Stimulated activated CD4-positive, alpha-beta T cell treated with anti-CD3 and anti-CD28 coated beads, Interleukin-2, amount 100 ng/mL, for 24 hours (primary cell): ENCODE data around the gene GCLC.
"Not testable (repeated sequence)": the region's sequence is repeated elsewhere in the genome, so short reads cannot be mapped to it uniquely, and the experiment has no call there.

Experiments used
- DNase-seq, 2 donors: peaks; one replicate each; pipeline ENCODE4 v3.0.0-alpha.2; 2020

GCLC gene

DNA sequence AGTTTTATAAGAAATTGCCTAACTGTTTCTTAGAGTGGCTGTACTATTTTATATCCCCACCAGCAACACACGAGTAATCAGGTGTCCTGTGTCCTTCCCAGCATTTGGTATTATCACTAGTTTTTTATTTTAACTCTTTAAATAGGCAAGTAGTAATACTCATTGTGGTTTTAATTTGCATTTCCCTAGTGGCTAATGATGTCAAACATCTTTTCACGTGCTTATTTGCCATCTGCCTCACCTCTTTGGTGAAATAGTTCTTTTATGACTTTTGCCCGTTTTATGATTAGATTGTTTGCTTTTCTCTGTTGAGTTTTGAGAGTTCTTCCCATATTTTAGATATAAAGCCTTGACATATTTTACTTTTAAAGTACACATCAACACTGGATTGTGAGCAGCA is 57.8 kb downstream of the GCLC start:
- DNase-seq: no peak

DNA sequence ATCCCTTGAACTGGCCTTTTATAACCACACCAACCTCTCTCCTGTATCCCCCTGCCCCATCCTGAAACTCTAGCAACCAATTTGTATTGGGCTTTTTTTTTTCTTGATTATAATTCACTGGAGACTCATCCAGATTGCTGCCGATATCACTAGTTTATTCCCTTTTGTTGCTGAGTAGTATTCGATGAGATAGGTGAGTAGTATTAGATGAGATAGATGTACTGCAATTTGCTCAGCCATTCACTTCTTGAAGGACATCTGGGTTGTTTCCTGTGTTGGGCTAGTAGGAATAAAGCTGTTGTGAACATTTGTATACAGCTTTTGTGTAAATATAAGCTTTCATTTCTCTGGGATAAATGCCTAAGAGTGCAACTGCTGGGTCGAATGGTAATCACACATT is 58.2 kb downstream of the GCLC start:
- no peak for DNase-seq

DNA sequence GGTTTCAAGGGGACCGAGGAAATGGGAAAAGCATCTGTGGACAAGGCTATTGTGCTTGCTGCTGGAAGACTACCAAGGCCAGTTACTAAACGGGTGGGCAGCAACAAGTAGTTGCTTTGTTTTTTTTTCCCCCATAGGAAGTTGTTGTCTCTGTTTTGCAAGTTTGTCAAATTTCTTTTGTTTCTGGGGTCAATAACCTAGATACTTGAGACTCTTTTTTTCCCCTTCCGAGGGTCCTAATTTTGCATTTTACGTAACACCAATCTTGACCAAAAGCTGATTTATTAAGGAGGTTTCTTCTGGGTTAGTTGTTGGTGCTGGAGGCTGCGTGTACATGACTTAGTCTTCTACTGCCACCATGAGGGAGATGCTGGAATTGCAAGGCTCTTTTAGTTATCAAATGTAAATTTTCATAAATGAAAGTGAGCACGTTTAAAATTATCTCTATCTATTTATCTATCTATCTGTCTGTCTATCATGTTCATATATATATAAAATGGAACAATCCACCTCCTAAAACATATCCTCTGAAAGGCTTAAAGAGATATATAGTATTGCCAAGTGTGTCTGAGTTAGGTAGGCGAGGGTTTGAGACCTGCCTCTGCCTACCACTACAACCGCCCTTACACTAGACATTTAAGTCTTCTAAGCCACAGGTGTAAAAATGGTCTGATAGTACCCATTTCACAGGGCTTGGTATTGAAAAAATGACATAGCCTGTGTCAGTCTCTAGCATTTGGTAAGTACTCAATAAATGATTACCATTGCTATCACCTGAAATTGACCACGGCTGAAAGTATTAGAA is 60.2 kb downstream of the GCLC start:
- DNase-seq: peak; percentile 72 to 84

DNA sequence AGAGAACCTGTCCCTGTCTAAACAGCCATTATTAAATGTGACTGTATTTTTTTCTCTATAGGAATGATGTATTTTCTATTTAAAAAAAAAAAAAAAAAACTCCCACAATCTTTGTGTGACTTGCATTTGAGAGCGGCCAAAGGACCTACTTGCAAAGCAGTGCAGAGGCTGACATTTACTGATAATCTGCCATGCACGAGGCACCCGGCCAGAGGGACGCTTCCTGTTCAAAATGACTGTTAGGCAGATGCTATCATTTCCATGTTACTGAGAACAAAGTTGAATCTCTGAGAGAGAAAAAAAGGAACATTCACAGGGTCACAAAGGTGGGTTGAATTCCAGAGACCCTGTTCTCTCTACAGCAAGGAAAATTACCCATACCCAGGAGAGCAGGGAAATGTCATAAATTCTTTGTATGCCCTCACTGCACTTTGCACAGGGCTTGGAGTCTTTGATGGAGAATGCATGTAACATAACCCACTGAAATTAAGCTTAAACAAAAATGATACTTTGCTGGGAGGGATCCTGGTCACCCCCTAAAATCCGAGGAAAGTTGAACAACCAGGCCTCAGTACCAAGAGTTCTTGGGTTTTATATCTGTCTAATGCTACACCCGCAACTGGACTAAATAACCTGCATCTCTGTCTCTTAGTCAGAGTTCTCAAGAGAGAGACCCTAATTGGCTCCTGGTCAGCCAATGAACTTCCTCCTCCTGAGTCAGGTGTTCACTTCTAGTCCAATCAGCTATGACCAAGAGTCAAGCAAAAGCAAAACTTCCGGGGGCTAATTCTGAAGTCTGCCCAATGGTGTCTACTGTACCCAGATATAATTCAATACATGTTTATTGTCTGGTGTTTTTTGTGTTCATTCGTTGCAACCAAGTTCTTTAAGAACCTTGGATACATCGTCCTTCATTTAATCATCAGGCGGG is 61.2 kb downstream of the GCLC start:
- no peak for DNase-seq

DNA sequence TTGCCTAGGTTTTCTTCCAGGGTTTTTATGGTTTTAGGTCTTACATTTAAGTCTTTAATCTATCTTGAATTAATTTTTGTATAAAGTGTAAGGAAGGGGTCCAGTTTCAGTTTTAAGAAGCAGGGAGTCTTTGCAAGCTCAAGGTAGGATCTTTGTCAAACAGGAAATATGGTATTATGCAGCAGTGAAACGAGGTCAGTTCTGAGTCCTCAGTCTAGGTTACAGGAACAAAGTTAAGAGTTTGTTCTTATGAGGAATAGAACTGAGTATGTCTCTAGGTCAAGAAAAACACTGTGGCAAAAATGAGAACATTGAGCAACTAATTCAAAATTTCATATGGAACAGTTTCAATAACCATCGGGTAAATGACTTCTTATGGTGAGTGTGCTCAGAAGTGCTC is 63.6 kb downstream of the GCLC start:
- DNase-seq: no peak

DNA sequence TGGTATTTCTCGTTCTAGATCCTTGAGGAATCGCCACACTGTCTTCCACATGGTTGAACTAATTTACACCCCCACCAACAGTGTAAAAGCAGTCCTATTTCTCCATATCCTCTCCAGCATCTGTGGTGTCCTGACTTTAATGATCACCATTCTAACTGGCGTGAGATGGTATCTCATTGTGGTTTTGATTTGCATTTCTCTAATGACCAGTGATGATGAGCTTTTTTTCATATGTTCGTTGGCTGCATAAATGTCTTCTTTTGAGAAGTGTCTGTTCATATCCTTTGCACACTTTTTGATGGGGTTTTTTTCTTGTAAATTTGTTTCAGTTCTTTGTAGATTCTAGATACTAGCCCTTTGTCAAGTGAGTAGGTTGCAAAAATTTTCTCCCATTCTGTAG is 64.1 kb downstream of the GCLC start:
- not testable (repeated sequence) for DNase-seq

DNA sequence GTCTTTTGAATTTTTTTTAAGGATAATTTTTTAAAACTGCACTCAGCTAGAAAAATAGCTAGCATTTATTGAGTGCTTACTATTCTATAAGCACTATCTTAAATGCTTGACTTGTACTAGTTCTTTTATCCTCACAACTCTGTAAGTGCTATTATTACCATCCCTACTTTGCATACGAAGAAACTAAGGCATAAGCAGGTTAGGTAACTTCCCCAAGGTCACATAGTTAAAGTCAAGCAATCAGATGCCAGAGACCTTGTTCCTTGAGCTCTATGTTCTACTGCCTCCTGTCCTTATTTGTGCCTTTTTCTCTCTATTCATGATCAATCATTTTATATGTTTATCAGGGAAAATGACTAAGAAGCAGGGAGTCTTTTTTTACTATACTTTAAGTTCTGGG is 65.0 kb downstream of the GCLC start:
- no peak for DNase-seq

DNA sequence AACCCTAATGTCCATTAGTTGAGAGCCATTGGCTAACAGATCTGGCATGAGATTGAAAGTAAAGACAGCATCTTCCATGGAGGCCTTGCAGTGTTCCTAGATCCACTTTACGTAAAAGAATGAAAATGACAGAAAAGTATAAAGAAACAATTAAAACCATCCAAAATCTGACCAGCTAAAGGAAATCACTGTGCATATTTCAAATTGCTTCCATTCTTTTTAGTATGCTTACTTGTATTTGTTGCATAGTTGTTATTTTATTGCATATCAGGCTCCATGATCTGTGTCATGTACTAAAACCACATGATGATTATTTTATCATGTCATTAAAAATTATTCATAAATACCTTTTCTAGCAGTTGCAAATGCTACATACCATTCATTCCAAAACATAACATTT is 67.9 kb downstream of the GCLC start:
- no peak for DNase-seq

DNA sequence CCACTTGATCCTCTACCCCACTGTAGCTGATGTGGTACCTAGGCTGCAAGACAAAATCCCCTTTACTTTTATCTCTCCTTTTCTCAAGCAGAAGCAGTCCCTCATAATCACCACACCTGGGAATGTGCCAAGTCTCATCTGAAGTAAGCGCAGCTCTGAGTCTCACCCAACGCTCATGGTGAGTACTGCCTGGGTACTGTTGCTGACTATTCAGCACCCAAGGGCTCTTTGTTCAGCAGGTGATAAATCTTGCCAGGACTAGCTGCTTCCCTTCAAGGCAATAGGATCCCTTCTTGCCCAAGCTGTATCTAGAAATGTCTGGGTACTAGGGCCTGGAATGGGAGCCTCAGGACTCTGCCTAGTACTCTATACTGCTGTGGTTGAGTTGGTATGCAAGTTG is 70.9 kb downstream of the GCLC start:
- no peak for DNase-seq

DNA sequence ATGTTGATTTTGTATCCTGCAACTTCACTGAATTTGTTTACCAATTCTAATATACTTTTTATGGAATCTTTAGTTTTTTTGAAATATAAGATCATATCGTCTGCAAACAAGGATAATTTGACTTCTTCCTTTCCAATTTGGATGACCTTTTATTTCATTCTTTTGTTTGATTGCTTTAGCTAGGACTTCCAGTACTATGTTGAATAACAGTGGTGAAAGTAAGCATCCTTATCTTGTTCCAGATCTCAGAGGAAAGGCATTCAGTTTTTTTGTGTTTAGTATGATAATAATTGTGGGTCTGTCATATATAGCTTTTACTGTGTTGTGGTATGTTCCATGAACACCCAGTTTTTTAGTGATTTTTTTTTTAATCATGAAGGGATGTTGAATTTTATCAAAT is 75.7 kb downstream of the GCLC start:
- DNase-seq: no peak

DNA sequence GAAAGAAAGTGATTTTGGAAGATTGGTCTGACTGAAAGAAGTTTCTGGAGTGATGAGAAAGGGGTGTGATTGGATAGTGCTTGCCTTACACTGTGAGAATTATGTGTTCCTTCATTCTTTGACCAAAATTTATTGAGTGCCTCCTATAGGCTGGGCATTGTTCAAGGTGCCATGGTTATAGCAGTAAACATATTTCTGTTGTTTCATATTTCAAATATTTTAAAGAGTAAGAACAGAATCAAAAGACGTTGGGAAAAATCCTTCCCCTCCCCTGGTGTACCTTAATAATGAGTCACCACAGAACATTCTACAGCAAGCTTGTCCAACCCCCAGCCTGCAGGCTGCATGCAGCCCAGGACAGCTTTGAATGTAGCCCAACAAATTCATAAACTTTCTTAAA is 78.6 kb downstream of the GCLC start:
- DNase-seq: no peak

DNA sequence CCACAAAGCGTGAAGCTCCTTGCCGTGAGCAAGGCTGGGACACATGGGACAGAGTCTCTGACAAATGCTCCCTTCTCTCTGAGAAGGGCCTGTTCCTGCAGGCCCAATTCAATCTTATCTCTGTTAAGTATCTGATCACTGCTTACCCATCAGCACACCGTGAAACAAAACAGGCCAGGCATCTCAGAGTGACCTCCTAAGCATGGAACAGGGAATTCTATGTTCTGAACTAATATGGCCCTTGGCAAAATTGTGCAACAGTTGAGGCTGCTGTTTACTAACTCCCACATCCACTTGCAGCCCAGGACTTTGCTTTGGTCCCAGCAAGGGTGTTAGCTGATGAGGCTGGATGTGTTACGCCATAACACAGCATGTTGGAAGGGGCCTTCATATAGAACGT is 79.2 kb downstream of the GCLC start:
- DNase-seq: no peak

DNA sequence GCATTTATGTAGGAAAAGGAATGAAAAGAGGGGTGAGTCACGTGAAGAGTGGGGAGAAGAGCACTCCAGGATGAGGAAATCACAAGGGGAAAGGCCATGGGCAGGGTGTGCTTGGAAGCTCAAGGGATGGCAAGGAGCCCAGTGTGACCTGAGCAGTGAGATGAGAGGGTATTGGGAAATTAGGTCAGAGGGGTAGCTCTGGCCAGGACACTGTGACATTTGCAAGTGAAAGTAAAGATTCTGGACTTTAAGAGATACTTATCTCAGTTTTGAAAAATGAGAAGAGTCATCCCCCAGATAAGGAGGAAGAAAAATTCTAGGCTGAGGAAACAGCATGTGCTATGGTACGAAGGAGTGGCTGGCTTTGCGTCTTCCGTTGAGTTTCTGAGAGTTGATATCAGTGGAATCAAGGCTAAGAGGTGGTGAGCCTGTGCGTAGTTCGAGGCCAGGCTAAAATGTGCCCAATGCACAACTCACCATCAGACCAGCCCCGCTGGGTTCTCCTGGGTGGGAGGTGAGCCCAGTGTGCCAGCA is 79.9 kb downstream of the GCLC start:
- no peak for DNase-seq

DNA sequence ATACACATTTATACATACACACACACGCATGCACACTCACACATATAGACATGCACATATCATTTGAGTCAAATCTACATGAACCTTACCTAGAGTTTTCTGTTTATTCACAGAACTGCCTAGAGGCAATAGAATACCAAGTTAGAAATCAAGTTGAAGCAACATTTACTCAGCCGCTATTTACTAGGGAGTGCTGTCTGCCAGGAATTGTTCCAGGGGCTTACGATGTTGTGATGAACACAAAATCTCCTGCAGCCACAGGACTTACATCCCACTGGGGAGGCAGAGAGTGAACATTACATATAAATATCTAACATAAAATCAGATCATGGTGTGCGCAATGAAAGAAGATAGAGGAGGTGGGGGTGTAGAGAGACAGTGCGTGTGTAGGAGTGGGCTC is 80.4 kb downstream of the GCLC start:
- DNase-seq: no peak

DNA sequence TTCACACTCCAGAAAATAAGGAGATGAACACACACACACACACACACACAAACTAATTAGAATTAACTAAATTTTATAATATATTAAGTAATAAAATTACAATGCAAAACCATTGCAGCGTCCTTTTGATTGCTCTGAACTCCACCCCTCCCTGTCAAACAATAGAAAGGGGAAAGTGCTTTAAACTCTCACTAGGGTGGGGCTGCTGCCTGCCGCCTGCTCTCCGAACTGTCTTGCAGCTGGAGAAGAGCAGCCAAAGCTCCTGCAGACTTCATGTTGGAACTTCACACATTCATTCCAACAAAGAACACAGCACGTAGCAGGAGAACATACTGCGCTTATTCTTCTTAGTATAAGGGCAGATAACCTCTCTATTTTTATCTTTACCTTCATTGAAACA is 83.2 kb downstream of the GCLC start:
- DNase-seq: no peak

DNA sequence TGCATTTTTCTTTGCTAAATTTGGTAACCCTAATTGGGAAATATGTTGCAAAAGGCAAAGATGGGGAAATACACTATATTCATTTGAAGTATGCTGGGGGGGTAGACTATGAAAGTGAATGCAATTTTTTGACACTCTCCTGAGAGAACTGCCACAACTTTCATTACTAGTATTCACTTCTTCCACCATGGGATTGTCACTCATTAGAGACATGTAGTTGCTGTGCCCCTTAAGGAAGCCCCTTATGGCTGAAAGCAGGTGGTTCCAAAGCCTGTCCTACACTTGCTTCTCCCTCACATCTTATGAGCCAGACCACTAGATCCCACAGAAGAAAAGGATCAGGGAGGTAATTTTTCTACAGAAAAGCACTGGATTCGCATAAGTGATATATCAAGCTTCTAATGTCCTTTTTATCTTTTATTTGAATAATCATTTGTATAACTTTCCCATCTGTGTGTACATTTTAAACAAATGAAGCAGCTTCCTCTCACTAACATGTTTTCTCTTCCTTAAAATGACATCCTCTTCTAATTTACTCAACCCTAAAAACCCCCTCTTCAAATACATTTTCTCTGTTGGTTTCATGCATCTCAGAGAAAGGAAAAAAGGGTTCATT is 83.8 kb downstream of the GCLC start:
- no peak for DNase-seq

DNA sequence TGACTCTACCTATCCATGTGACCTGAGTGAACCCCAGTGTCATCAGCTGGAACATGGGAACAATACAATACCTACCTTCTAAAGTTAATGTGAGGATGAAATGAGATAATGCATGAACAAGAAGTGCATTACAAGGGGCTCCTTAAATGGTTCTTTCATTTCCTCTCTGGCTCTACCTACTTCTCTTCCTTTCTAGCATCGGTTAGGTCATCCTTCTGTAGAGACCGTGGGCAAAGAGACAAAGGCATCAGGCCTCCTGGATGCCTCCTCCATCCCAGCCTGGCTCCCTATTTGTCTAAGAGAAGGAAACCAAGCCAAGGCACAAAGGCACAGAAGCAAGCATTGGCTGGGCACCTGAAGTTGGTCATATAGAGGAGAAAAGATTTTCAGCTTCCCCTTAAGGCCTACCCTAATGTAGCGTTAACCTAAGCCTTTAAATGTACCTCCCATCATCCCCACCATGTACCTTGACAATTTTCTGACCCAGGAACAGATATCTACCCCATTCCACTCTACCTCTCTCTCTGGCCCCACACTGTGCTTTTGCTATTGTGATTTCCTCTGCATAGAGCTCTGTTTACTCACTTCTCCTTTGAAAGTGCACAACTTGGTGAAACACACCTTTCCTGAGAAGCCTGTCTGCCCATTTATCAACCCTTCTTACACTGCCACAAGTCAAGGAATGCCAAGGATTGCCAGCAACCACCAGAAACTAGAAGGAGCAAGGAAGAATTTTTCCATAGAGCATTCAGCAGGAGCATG is 86.6 kb downstream of the GCLC start:
- DNase-seq: no peak

DNA sequence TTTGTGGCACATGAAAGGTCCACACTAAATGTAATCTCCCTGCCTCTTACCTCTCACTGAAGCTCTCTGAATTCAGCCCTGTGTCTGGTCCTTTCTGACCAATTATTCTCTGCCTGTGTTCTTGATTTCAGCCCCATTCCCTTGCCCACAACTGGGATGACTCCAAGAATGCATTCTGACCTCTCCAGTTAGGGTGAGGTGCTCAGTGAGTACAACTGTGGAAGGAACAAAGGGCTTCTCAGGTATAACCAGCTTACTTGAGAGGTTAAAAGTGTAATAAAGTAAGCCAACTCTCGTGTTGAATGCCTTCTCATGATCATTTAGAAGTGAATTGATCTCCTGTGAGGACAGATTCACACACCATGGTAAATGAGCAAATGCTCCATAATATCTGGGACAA is 88.1 kb downstream of the GCLC start:
- no peak for DNase-seq

DNA sequence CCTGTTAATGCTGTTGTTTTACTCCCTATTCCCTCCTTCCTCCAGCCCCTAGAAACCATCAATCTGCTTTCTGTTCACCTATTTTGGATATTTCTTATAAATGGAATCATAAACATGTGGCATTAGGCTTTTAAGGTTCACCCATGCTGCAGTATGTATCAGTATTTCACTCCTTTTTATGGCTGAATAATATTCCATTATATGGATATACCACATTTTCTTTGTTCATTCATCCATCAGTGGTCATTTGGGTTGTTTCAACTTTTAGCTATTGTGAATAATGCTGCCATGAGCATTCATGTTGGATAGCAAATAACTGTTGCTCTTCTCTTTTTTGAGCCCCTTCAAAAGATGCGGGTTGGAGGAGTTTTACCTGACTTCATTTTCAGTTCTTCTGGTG is 89.2 kb downstream of the GCLC start:
- no peak for DNase-seq

DNA sequence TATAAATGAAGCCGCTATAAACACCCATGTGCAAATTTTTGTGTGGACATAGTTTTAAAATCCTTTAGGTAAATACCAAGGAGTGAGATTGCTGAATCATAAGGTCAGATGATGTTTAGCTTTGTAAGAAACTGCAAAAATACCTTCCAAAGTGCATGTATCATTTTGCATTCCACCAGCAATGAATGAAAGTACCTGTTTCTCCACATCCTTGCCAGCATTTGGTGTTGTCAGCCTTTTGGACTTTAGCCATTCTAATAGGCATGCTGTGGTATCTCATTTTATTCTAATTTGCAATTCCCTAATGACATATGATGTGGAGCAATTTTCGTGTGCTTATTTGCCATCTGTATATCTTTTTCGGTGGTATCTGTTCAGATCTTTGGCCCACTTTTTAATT is 93.7 kb downstream of the GCLC start:
- no peak for DNase-seq

DNA sequence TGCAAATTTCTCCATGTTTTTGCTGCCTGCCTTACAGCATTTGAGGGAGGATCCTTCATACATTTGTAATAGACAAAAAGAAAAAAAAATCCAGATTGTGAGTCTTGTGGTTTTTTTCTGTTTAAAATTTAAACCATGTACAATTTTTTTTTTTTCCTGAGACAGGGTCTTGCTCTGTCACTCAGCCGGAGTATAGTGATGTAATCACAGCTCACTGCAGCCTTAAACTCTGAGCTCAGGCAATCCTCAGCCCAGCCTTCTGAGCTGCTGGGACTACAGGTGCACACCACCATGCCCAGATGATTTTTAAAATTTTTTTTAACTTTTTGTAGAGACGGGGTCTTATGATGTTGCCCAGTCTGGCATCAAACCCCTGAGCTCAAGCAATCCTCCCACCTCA is 97.0 kb downstream of the GCLC start:
- DNase-seq: no peak
